ENCODE data around the gene YDJC.
"Not testable (repeated sequence)": the region's sequence is repeated elsewhere in the genome, so short reads cannot be mapped to it uniquely, and the experiment has no call there.

YDJC gene

GRCh38 chr22:21605887-21606564 lies 23.8 kb downstream of the YDJC start:
- DNase-seq (ENCODE audit: low spot score), result no peak

GRCh38 chr22:21603973-21604372 lies 25.8 kb downstream of the YDJC start:
- DNase-seq (ENCODE audit: low spot score), result no peak

DNA sequence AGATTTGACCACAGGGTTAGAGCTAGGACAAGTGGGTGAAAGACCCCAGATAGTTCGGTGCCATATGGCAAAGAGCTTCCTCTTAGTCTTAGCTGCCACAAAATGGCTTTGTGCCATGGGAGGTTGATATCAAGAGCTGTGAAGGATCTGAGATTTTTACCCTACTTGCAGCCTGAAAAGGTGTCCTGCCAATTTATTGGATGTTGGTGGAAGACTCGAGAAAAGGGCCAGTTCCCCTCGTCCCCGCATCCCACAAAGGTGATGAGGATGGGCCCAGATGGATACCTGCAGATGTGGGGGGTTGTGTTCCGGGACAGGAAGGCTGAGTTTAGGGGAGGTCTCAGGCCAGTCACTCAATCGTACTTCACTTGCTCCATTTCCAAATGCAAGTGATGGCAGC lies 27.2 kb downstream of the YDJC start:
- DNase-seq (ENCODE audit: low spot score), result no peak

DNA sequence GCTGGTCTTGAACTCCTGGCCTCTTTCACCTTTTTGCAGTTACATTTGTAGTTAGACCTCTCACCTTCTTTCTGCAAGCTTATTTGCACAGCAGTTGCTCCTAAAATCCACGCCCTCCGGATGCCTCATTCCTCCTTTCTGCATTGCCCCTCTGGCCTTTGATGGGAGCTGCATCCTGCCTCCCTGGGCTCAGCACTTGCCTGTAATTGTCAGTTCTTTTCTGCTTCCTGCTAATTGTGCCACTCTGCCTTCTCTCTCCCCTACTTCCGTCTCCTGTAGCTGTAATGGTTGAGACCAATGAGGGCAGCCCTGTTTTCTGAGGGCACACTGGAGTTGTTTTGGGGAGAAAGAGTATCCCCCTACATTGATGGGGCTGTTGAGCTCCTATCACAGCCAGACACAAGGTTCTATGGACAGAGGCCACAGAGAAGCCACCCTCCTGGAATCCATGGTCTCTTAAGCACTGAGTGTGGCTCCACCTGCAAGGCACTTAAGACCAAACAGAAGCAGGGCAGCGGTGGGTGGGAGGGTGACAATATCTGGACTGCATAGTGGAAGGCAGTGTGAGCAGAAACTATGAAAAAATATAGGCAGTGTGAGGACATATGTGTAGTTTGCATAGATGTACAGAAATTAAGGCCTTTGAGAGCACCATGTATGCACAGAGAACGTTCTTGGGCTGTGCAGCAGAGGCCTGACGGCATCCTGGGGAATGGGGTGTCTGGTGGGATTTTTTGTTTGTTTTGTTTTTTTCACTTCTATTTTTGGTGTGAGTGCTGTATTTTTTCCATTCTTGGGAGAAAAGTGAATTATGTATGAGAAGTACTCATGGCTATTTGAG lies 30.5 kb downstream of the YDJC start:
- no peak for DNase-seq (ENCODE audit: low spot score)

DNA sequence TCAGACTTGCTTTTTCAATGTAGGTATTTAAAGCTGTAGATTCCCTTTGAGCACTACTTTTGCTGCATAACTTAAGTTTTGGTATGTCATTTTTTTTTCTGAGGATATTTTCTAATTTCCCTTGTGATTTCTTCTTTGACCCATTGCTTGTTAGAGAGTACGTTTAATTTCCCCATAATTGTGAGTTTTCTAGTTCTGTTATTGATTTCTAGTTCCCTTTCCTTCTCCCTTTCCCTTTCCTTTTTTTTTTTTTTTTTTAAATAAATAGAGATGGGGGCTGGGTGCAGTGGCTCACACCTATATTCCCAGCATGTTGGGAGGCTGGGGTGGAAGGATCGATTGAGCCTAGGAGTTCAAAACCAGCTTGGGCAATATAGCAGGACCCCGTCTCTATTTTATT lies 31.5 kb downstream of the YDJC start:
- no peak for DNase-seq (ENCODE audit: low spot score)

- DNase-seq (ENCODE audit: low spot score), result not testable (repeated sequence)
These were observed 33.3 kb downstream of the YDJC start for GRCh38 chr22:21596356-21597135.

GRCh38 chr22:21594865-21595452 lies 34.9 kb downstream of the YDJC start:
- DNase-seq (ENCODE audit: low spot score), result no peak

GRCh38 chr22:21593406-21594232 lies 36.2 kb downstream of the YDJC start:
- no peak for DNase-seq (ENCODE audit: low spot score)

DNA sequence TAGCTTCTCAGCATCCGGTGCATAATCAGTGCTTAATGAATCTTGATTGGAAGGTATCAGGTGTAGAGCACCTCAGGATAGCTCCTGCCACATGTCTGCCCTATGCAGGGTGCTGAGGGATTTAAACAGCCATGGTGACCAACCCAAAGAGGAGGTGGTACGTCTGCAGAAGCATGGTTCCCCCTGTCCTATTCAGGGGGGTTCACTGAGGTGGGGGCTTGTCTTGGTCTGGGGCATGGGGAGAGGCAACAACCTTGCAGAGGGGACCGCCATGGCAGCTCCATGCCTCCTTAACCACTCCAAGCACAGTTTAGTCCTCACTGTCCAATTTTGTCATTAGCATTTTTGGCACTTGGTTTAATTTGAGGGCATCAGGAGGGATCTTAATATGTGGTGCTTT lies 37.4 kb downstream of the YDJC start:
- no peak for DNase-seq (ENCODE audit: low spot score)

GRCh38 chr22:21591695-21592094 lies 38.1 kb downstream of the YDJC start:
- DNase-seq (ENCODE audit: low spot score), result no peak

DNA sequence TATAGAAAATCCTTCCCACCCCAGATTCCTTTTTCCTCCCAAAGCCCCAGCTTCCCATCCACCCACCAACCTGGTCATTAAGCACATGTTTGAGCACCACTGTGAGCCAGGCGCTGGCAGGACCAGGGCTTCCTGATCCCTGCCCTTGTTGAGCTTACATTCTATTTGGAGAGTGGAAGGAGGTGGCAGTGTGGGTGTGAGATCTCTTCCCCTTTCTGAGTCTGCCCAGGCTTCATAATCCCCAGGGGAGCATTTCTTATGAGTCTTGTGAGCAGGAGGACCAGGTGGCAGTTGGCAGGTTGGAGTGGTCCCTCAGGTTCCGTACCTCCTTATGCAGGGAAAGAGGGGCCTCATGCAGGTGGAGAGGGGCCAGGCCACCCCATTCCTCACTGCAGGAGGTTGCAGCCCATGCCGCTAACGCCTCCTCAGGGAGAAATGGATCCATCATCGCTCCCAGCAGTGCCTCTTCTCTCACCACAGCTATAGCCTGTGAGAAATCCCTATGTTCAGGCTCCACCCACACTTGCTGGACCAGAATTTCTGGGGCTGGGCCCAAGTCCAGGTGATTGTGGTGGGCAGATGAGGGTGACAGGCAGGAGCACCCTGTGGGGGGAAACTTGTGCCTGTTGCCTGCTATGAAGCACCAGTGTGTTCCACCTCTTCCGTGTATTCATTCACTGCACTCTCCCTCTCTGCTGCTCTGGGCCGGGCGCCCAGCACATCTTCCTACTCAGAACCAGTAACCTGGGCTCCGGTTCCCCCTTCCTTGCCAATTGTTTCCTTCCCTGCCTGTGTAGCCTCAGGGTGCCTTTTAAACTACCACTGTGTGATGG lies 38.8 kb downstream of the YDJC start:
- DNase-seq (ENCODE audit: low spot score), result no peak

DNA sequence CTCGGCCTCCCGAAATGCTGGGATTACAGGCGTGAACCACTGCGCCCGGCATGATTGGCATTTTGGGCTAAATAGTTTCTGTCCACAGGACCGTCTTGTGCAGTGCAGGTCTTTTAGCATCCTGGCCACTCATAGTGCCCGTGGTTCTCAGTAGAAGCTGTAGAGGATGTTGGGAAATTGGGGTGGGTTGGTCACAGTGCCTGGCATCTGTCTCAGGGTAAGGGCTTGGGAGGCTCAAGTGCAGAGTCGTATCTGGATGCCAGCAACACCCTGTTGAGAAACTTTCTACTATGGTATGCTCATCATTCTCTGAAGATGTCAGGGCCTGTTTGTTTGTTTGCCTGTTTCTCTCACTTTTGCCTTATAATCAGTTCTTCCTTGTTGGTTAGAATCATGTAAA lies 40.4 kb downstream of the YDJC start:
- no peak for DNase-seq (ENCODE audit: low spot score)

DNA sequence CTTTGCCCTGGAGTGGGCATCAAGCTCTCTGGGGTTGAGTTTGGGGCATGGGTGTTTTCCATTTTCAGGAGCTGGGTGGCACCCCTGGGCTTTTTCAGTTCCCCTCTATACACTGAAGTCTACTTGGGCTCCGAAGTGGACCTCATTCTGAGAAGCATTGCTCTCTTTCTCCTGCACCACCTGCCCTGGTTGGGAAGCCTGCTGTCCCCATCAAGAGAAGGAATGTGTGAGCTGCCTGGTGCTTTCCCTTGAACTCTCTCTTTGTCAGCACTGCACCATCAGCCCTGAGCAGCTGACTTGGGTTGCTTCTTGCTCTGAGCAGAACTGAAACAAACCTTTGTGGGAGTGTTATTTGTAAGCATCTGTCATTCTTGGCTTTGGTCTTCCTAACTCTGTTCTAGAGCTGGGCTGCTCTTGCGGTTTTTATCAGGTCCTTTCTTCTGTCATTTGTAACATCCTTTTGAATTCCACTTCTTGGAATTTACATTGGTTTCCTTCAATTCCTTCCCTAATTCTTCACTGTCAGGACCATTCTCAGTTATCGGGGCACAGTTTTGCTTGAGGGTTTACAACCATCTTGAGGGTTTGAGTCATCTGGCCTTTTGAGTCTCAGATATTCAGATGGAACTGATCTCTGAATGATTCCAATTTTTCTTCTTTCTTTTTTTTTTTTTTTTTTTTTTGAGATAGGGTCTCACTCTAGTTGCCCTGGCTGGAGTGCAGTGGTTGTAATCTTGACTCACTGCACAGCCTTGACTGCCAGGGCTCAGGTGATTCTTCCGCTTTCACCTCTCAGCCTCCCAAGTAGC lies 41.8 kb downstream of the YDJC start:
- DNase-seq (ENCODE audit: low spot score), result no peak

- no peak for DNase-seq (ENCODE audit: low spot score)
These were observed 44.4 kb downstream of the YDJC start for GRCh38 chr22:21585389-21585788.

DNA sequence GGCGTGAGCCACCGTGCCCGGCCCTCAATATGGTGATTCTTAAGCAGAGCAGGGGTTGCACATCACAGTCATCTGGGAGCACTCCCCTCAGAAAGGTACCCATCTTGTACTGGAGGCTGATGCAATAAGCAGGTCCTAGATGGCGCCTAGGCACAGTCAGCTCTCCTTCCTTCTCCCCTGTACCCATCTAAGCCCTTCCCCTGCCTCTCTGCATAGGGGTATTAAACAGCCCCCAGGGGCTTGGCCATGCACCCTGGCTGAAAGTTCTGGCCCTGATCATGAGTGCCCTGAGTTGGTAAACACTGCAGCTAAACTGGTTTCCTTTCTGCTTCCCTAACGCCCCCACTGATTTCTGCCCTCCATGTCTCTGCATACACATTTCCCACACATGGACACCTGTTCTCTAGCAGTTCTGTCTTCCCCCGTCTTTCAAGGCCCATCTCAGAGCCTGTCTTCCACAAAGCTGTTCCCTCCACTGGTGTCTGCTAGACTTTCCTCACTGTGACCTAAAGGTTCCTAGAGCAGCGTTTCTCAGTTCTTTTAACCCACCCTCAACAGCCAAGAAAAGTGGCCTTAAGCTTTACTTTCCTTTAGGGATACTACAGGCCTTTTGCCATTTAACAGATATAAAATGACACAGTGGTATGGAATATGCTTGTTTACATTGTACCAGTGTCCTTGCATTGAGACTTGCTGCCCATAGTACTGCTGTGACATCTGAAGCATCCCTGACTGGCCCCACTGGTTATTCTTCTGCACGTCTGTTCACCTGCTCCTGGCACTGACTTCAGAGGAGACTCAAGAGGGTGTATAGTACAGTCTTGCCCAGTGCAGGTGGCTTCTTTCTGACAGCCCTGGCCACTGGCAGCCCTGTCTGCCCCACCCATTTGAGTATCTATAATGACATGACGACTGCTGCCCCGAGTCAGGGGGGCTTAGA lies 46.8 kb downstream of the YDJC start:
- no peak for DNase-seq (ENCODE audit: low spot score)

- not testable (repeated sequence) for DNase-seq (ENCODE audit: low spot score)
These were observed 48.7 kb downstream of the YDJC start for GRCh38 chr22:21581009-21581713.

DNA sequence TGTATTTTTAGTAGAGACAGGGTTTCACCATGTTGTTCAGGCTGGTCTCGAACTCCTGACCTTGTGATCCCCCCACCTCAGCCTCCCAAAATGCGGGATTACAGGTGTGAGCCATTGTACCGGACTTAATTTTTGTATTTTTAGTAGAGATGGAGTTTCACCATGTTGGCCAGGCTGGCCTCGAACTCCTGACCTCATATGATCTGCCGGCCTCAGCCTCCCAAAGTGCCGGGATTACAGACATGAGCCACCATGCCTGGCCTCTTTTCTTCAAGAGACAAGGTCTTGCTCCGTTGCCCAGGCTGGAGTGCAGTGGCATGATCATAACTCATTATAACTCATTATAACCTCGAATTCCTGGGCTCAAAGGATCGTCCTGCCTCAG lies 49.2 kb downstream of the YDJC start:
- not testable (repeated sequence) for DNase-seq (ENCODE audit: low spot score)

DNA sequence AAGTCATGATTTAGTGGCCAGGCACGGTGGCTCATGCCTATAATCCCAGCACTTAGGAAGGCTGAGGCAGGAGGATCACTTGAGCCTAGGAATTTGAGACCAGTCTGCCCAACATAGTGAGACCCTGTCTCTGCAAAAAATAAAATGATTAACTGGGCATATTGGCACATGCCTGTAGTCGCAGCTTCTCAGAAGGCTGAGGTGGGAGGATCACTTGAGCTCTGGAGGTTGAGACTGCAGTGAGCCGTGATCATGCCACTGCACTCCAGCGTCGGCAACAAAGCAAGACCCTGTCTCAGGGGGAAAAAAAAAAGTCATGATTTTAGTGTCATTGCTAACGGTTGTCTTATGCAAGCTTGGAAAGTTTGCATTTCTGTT lies 50.4 kb downstream of the YDJC start:
- no peak for DNase-seq (ENCODE audit: low spot score)
